GM18499 (cell line): Measurements from ENCODE around the gene KYAT1.
A peak's percentile ranks its signal among the peaks of the same experiment; 100 is the strongest.

Source experiments
- ATAC-seq: cut with Tn5 transposase; IDR thresholded peaks from one replicate; pipeline ENCODE4 v1.9.1; 2021; ENCODE audit warnings: moderate number of reproducible peaks; ENCODE audit not compliant: insufficient read depth, unreplicated experiment

KYAT1 gene

GRCh38 chr9:128909859-128910258 lies 28.1 kb upstream of the KYAT1 start:
- no peak for ATAC-seq

GRCh38 chr9:128908372-128908771 lies 26.6 kb upstream of the KYAT1 start:
- ATAC-seq, result no peak

GRCh38 chr9:128906741-128907140 lies 25.0 kb upstream of the KYAT1 start:
- ATAC-seq, result no peak

- ATAC-seq, result no peak
Observed at GRCh38 chr9:128905964-128906363, 24.2 kb upstream of the KYAT1 start.

GRCh38 chr9:128903871-128904620 lies 22.3 kb upstream of the KYAT1 start:
- ATAC-seq, result no peak

GRCh38 chr9:128903079-128903461 lies 21.3 kb upstream of the KYAT1 start:
- no peak for ATAC-seq

GRCh38 chr9:128902351-128903078 lies 20.8 kb upstream of the KYAT1 start:
- ATAC-seq, result peak; percentile 54

GRCh38 chr9:128901822-128902221 lies 20.1 kb upstream of the KYAT1 start:
- no peak for ATAC-seq

GRCh38 chr9:128901379-128901778 lies 19.6 kb upstream of the KYAT1 start:
- no peak for ATAC-seq

GRCh38 chr9:128899566-128900322 lies 18.0 kb upstream of the KYAT1 start:
- no peak for ATAC-seq

- no peak for ATAC-seq
Observed at GRCh38 chr9:128898845-128899565, 17.3 kb upstream of the KYAT1 start.

- no peak for ATAC-seq
Observed at GRCh38 chr9:128898382-128898781, 16.6 kb upstream of the KYAT1 start.

GRCh38 chr9:128895556-128895955 lies 13.8 kb upstream of the KYAT1 start:
- no peak for ATAC-seq

- no peak for ATAC-seq
Observed at GRCh38 chr9:128894764-128895163, 13.0 kb upstream of the KYAT1 start.

GRCh38 chr9:128893354-128893753 lies 11.6 kb upstream of the KYAT1 start:
- ATAC-seq, result no peak

GRCh38 chr9:128892221-128892921 lies 10.6 kb upstream of the KYAT1 start:
- no peak for ATAC-seq

- no peak for ATAC-seq
Observed at GRCh38 chr9:128891321-128892220, 9.8 kb upstream of the KYAT1 start.

- no peak for ATAC-seq
Observed at GRCh38 chr9:128887914-128888350, 6.2 kb upstream of the KYAT1 start.

GRCh38 chr9:128887049-128887448 lies 5.3 kb upstream of the KYAT1 start:
- ATAC-seq, result no peak
